ENCODE data around the gene RAB1B. TPM values are rescaled to one million over a fixed set of nuclear protein-coding genes. Genes with fewer than 3 reads are reported as not detected.
"Not testable (repeated sequence)": the region's sequence is repeated elsewhere in the genome, so short reads cannot be mapped to it uniquely, and the experiment has no call there.

Gene RAB1B
- total RNA-seq, 2 donors from 2014 or later = 122 to 126 TPM

- no peaks in the 10 kb centered on the region for H3K27me3 ChIP-seq (ENCODE audit: control insufficient read depth, insufficient read depth, low read length, poor library complexity, severe bottlenecking)
- Mint-ChIP-seq H3K36me3 (ENCODE audit: low read depth) (no peaks in the 10 kb centered on the region), H3K4me1 (peaks cover 9% of the 10 kb centered on the region), H3K27ac (no peak overlapping the region), H3K9me3 (peaks cover 19% of the 10 kb centered on the region), H3K4me3 (peak overlapping the region; percentile 27), H3K27me3 (ENCODE audit: insufficient read depth) (peaks cover 24% of the 10 kb centered on the region)
- H3K4me1 ChIP-seq (ENCODE audit: control insufficient read depth, insufficient read depth, low read length) = no peaks in the 10 kb centered on the region
- no peak overlapping the region for H3K4me3 ChIP-seq (ENCODE audit: low read length)
- H3K27ac ChIP-seq (ENCODE audit: low read depth, low read length) = peak overlapping the region; percentile 55
- no peaks in the 10 kb centered on the region for H3K9me3 ChIP-seq (ENCODE audit: control insufficient read depth, low read length)
- WGBS, 2 experiments (ENCODE audit: insufficient coverage in 1 of 2, insufficient read length in 1 of 2) = 50 to 61% methylated on average over 13 to 14 of the region's 14 CpGs
- H3K36me3 ChIP-seq (ENCODE audit: control insufficient read depth, insufficient read depth, low read length) = no peaks in the 10 kb centered on the region
- TF ChIP-seq CTCF (conservative IDR thresholded peaks at IDR 0.05) = no peak
- peak; percentile 73 for DNase-seq
- no peak overlapping the region for H3K9ac ChIP-seq (ENCODE audit: extremely low read depth, low read length, poor library complexity, severe bottlenecking)
These were observed 48.9 kb downstream of the RAB1B start for GRCh38 chr11:66317322-66317722.

- Histone ChIP-seq H3K4me3 (ENCODE audit: low read length) (no peak overlapping the region), H3K27ac (ENCODE audit: low read depth, low read length) (peak overlapping the region; percentile 55), H3K36me3 (ENCODE audit: control insufficient read depth, insufficient read depth, low read length) (no peaks in the 10 kb centered on the region), H3K4me1 (ENCODE audit: control insufficient read depth, insufficient read depth, low read length) (no peaks in the 10 kb centered on the region), H3K27me3 (ENCODE audit: control insufficient read depth, insufficient read depth, low read length, poor library complexity, severe bottlenecking) (no peaks in the 10 kb centered on the region), H3K9ac (ENCODE audit: extremely low read depth, low read length, poor library complexity, severe bottlenecking) (no peak overlapping the region), H3K9me3 (ENCODE audit: control insufficient read depth, low read length) (no peaks in the 10 kb centered on the region)
- H3K4me1 Mint-ChIP-seq = peaks cover 9% of the 10 kb centered on the region
- 58 to 82% methylated on average over 9 to 15 of the region's 16 CpGs for whole genome bisulfite sequencing, 2 experiments (ENCODE audit: insufficient coverage in 1 of 2, insufficient read length in 1 of 2)
- H3K4me3 Mint-ChIP-seq = peak overlapping the region; percentile 27
- H3K27me3 Mint-ChIP-seq (ENCODE audit: insufficient read depth) = peaks cover 24% of the 10 kb centered on the region
- H3K36me3 Mint-ChIP-seq (ENCODE audit: low read depth) = no peaks in the 10 kb centered on the region
- H3K9me3 Mint-ChIP-seq = peaks cover 19% of the 10 kb centered on the region
- no peak for TF ChIP-seq CTCF (conservative IDR thresholded peaks at IDR 0.05)
- no peak overlapping the region for H3K27ac Mint-ChIP-seq
- peak; percentile 78 for DNase-seq
These were observed 49.5 kb downstream of the RAB1B start for GRCh38 chr11:66317723-66318599.

GRCh38 chr11:66318600-66318970 lies 50.1 kb downstream of the RAB1B start:
- no peaks in the 10 kb centered on the region for H3K4me1 ChIP-seq (ENCODE audit: control insufficient read depth, insufficient read depth, low read length)
- H3K36me3 ChIP-seq (ENCODE audit: control insufficient read depth, insufficient read depth, low read length) = no peaks in the 10 kb centered on the region
- no peak overlapping the region for H3K4me3 ChIP-seq (ENCODE audit: low read length)
- Mint-ChIP-seq H3K4me3 (no peak overlapping the region), H3K4me1 (peaks cover 9% of the 10 kb centered on the region), H3K36me3 (ENCODE audit: low read depth) (no peaks in the 10 kb centered on the region), H3K9me3 (peaks cover 19% of the 10 kb centered on the region), H3K27me3 (ENCODE audit: insufficient read depth) (peaks cover 24% of the 10 kb centered on the region), H3K27ac (no peak overlapping the region)
- no peaks in the 10 kb centered on the region for H3K9me3 ChIP-seq (ENCODE audit: control insufficient read depth, low read length)
- no peak for TF ChIP-seq CTCF (conservative IDR thresholded peaks at IDR 0.05)
- no peak overlapping the region for H3K9ac ChIP-seq (ENCODE audit: extremely low read depth, low read length, poor library complexity, severe bottlenecking)
- DNase-seq = no peak
- H3K27ac ChIP-seq (ENCODE audit: low read depth, low read length) = no peak overlapping the region
- WGBS, 2 experiments (ENCODE audit: insufficient coverage in 1 of 2, insufficient read length in 1 of 2) = 87 to 100% methylated on average over 2 to 3 of the region's 3 CpGs
- no peaks in the 10 kb centered on the region for H3K27me3 ChIP-seq (ENCODE audit: control insufficient read depth, insufficient read depth, low read length, poor library complexity, severe bottlenecking)

- not testable (repeated sequence) for H3K27ac Mint-ChIP-seq; H3K4me3 ChIP-seq (ENCODE audit: low read length); H3K36me3 Mint-ChIP-seq (ENCODE audit: low read depth); H3K36me3 ChIP-seq (ENCODE audit: control insufficient read depth, insufficient read depth, low read length); DNase-seq; H3K9me3 ChIP-seq (ENCODE audit: control insufficient read depth, low read length); H3K27ac ChIP-seq (ENCODE audit: low read depth, low read length); H3K4me1 ChIP-seq (ENCODE audit: control insufficient read depth, insufficient read depth, low read length); H3K4me1 Mint-ChIP-seq; H3K4me3 Mint-ChIP-seq; H3K9ac ChIP-seq (ENCODE audit: extremely low read depth, low read length, poor library complexity, severe bottlenecking); H3K27me3 ChIP-seq (ENCODE audit: control insufficient read depth, insufficient read depth, low read length, poor library complexity, severe bottlenecking)
- H3K27me3 Mint-ChIP-seq (ENCODE audit: insufficient read depth) = peaks cover 19% of the 10 kb centered on the region
- WGBS, 2 experiments (ENCODE audit: insufficient coverage in 1 of 2, insufficient read length in 1 of 2) = 100% methylated on average over 1 of the region's 2 CpGs; no CpG with 5 or more reads in 1 of the 2 experiments
- peaks cover 19% of the 10 kb centered on the region for H3K9me3 Mint-ChIP-seq
These were observed 51.9 kb downstream of the RAB1B start for GRCh38 chr11:66320289-66320688.

GRCh38 chr11:66320748-66321147 lies 52.3 kb downstream of the RAB1B start:
- DNase-seq; H3K27me3 ChIP-seq (ENCODE audit: control insufficient read depth, insufficient read depth, low read length, poor library complexity, severe bottlenecking); H3K4me3 Mint-ChIP-seq; H3K36me3 Mint-ChIP-seq (ENCODE audit: low read depth); H3K9me3 ChIP-seq (ENCODE audit: control insufficient read depth, low read length); H3K9ac ChIP-seq (ENCODE audit: extremely low read depth, low read length, poor library complexity, severe bottlenecking); H3K27ac ChIP-seq (ENCODE audit: low read depth, low read length); H3K4me1 ChIP-seq (ENCODE audit: control insufficient read depth, insufficient read depth, low read length); H3K4me3 ChIP-seq (ENCODE audit: low read length); H3K36me3 ChIP-seq (ENCODE audit: control insufficient read depth, insufficient read depth, low read length); H3K27ac Mint-ChIP-seq; H3K4me1 Mint-ChIP-seq: not testable (repeated sequence)
- Mint-ChIP-seq H3K27me3 (ENCODE audit: insufficient read depth) (peaks cover 16% of the 10 kb centered on the region), H3K9me3 (peaks cover 19% of the 10 kb centered on the region)
- 78 to 95% methylated on average over 1 to 4 of the region's 6 CpGs for WGBS, 2 experiments (ENCODE audit: insufficient coverage in 1 of 2, insufficient read length in 1 of 2)
